Keratinocyte (primary cell): ENCODE data around the gene GPR63.

ENCODE experiments used
- EZH2 ChIP-seq: IDR thresholded peaks from one replicate; pipeline ENCODE4 v1.6.1; 2012; ENCODE audit warnings: inconsistent platforms, mild to moderate bottlenecking, low read length, moderate library complexity
- TF ChIP-seq, protein P1 (sequence below), 3 experiments: IDR thresholded peaks in 1 of 3; conservative IDR thresholded peaks in 1 of 3; optimal IDR thresholded peaks in 1 of 3; 2 replicates in 2 of 3; 3 replicates in 1 of 3; pipeline versions ENCODE3 to v1.5.1; 2011; ENCODE audit warnings: low read length in 3 of 3, mild to moderate bottlenecking in 3 of 3, moderate library complexity in 2 of 3, control low read depth in 1 of 3, inconsistent platforms in 1 of 3; ENCODE audit not compliant: insufficient read depth in 2 of 3; ENCODE audit errors: extremely low read depth in 1 of 3

DNA sequence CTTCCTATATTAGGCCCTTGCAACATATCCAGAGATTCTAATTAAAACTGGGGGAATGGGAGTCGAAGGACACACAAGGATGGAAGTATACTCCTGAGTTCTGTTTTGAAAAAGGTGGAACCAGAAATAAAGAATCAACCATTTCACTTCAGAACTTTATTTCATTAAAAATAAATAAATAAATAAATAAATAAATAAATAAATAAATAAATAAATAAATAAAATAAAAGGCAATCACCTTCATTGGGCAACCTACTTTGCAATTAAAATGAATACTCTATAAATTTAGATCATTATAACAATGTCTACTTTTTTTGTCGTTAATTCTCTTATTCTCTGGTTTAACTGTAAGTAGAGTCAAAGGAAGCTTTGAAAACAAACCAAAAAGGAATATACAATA lies 25.6 kb downstream of the GPR63 start:
- TF ChIP-seq EZH2 = no peak
- TF ChIP-seq, protein P1, sequence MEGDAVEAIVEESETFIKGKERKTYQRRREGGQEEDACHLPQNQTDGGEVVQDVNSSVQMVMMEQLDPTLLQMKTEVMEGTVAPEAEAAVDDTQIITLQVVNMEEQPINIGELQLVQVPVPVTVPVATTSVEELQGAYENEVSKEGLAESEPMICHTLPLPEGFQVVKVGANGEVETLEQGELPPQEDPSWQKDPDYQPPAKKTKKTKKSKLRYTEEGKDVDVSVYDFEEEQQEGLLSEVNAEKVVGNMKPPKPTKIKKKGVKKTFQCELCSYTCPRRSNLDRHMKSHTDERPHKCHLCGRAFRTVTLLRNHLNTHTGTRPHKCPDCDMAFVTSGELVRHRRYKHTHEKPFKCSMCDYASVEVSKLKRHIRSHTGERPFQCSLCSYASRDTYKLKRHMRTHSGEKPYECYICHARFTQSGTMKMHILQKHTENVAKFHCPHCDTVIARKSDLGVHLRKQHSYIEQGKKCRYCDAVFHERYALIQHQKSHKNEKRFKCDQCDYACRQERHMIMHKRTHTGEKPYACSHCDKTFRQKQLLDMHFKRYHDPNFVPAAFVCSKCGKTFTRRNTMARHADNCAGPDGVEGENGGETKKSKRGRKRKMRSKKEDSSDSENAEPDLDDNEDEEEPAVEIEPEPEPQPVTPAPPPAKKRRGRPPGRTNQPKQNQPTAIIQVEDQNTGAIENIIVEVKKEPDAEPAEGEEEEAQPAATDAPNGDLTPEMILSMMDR (optimal IDR thresholded peaks at IDR 0.05 in 1 of 3, IDR thresholded peaks at IDR 0.05 in 1 of 3, conservative IDR thresholded peaks at IDR 0.05 in 1 of 3; ENCODE audit: extremely low read depth in 1 of 3, insufficient read depth in 2 of 3, low read length in 3 of 3) = no peak
